Stimulated activated effector memory CD8-positive, alpha-beta T cell treated with anti-CD3 and anti-CD28 coated beads, Interleukin-12 subunit alpha, Interleukin-12 subunit beta, amount 100 ng/mL, for 72 hours (primary cell): Measurements from ENCODE around the gene YWHAG.
"Not testable (repeated sequence)": the region's sequence is repeated elsewhere in the genome, so short reads cannot be mapped to it uniquely, and the experiment has no call there.

Source experiments
- ATAC-seq: fragments of 150-1000 bp; cut with Tn5 transposase; 2 replicates; pipeline ENCODE4 v1.10.0; 2021
- DNase-seq, 2 donors: peaks; one replicate each; pipeline ENCODE4 v3.0.0; 2021 to 2022; ENCODE audit warnings: low spot score in 2 of 2
- H3K27ac Mint-ChIP-seq: one replicate; pipeline ENCODE4 v1.8.0; 2022; ENCODE audit warnings: mild to moderate bottlenecking, mixed read lengths
- H3K36me3 Mint-ChIP-seq: one replicate; pipeline ENCODE4 v1.8.0; 2022; ENCODE audit warnings: mild to moderate bottlenecking, mixed read lengths
- H3K4me1 Mint-ChIP-seq: one replicate; pipeline ENCODE4 v1.8.0; 2022; ENCODE audit warnings: mixed read lengths
- H3K4me3 Mint-ChIP-seq: one replicate; pipeline ENCODE4 v1.8.0; 2022; ENCODE audit warnings: mild to moderate bottlenecking, mixed read lengths
- H3K9me3 Mint-ChIP-seq: one replicate; pipeline ENCODE4 v1.8.0; 2022; ENCODE audit warnings: mixed read lengths

The YWHAG gene

GRCh38 chr7:76304888-76305375 is 53.9 kb downstream of the YWHAG start:
- no peaks in the 10 kb centered on the region for H3K9me3 Mint-ChIP-seq
- H3K4me3 Mint-ChIP-seq, result peak overlapping the region; percentile 86
- H3K27ac Mint-ChIP-seq, result peak overlapping the region; percentile 95

GRCh38 chr7:76303202-76304147 is 55.3 kb downstream of the YWHAG start:
- peak; percentile 61 for ATAC-seq
- DNase-seq, result peak; percentile 67 to 90
- Mint-ChIP-seq H3K4me3 (peak overlapping the region; percentile 86), H3K4me1 (peaks cover 21% of the 10 kb centered on the region), H3K36me3 (peaks cover 15% of the 10 kb centered on the region), H3K27ac (peak overlapping the region; percentile 95), H3K9me3 (no peaks in the 10 kb centered on the region)

More at GRCh38 chr7:76304888-76305375, 53.9 kb downstream of the YWHAG start:
- ATAC-seq (no peak), DNase-seq (no peak)
- Mint-ChIP-seq H3K4me1 (peaks cover 21% of the 10 kb centered on the region), H3K36me3 (peaks cover 15% of the 10 kb centered on the region)

GRCh38 chr7:76302347-76303201 is 56.2 kb downstream of the YWHAG start, which contains the start of gene HSPB1:
HSPB1 (plus strand) TSS chr7:76302673; CDS start chr7:76302713, 40 bp downstream.
- no peaks in the 10 kb centered on the region for H3K9me3 Mint-ChIP-seq
- peak; percentile 64 for ATAC-seq
- H3K4me3 Mint-ChIP-seq, result peak within 1 kb of the TSS; percentile 86
- H3K27ac Mint-ChIP-seq, result peak within 1 kb of the TSS; percentile 95
- peaks cover 21% of the 10 kb centered on the region for H3K4me1 Mint-ChIP-seq
- peak; percentile 45 to 72 for DNase-seq
- peaks cover 15% of the 10 kb centered on the region for H3K36me3 Mint-ChIP-seq

- no peak overlapping the region for H3K4me3 Mint-ChIP-seq
- DNase-seq, result no peak
- no peak for ATAC-seq
- H3K9me3 Mint-ChIP-seq, result no peaks in the 10 kb centered on the region
- no peak overlapping the region for H3K27ac Mint-ChIP-seq
- H3K36me3 Mint-ChIP-seq, result peaks cover 15% of the 10 kb centered on the region
- peaks cover 32% of the 10 kb centered on the region for H3K4me1 Mint-ChIP-seq
These were observed 57.8 kb downstream of the YWHAG start for GRCh38 chr7:76301000-76301399.

GRCh38 chr7:76300166-76300731 is 58.5 kb downstream of the YWHAG start:
- DNase-seq (no peak), ATAC-seq (no peak)
- Mint-ChIP-seq H3K4me1 (peaks cover 32% of the 10 kb centered on the region), H3K36me3 (peaks cover 15% of the 10 kb centered on the region), H3K9me3 (no peaks in the 10 kb centered on the region), H3K27ac (no peak overlapping the region), H3K4me3 (no peak overlapping the region)

GRCh38 chr7:76296743-76297740 is 61.7 kb downstream of the YWHAG start:
- Mint-ChIP-seq H3K27ac (no peak overlapping the region), H3K4me3 (no peak overlapping the region), H3K9me3 (no peaks in the 10 kb centered on the region), H3K36me3 (no peaks in the 10 kb centered on the region), H3K4me1 (peaks cover 12% of the 10 kb centered on the region)
- ATAC-seq, result peak; percentile 77
- no peak for DNase-seq

- DNase-seq (no peak), ATAC-seq (no peak)
- Mint-ChIP-seq H3K9me3 (no peaks in the 10 kb centered on the region), H3K4me1 (peaks cover 21% of the 10 kb centered on the region), H3K36me3 (no peaks in the 10 kb centered on the region), H3K4me3 (no peak overlapping the region), H3K27ac (no peak overlapping the region)
These were observed 64.3 kb downstream of the YWHAG start for GRCh38 chr7:76294344-76295024.

GRCh38 chr7:76293407-76293901 is 65.3 kb downstream of the YWHAG start:
- no peak for ATAC-seq

GRCh38 chr7:76292911-76293310 is 65.9 kb downstream of the YWHAG start:
- H3K27ac Mint-ChIP-seq, H3K36me3 Mint-ChIP-seq, H3K9me3 Mint-ChIP-seq, ATAC-seq, H3K4me3 Mint-ChIP-seq, DNase-seq: not testable (repeated sequence)
- peaks cover 21% of the 10 kb centered on the region for H3K4me1 Mint-ChIP-seq

More at GRCh38 chr7:76293407-76293901, 65.3 kb downstream of the YWHAG start:
- Mint-ChIP-seq H3K4me3 (no peak overlapping the region), H3K4me1 (peaks cover 21% of the 10 kb centered on the region), H3K27ac (peak overlapping the region; percentile 17), H3K9me3 (no peaks in the 10 kb centered on the region), H3K36me3 (no peaks in the 10 kb centered on the region)
- DNase-seq, result no peak

GRCh38 chr7:76292213-76292573 is 66.6 kb downstream of the YWHAG start:
- no peaks in the 10 kb centered on the region for H3K9me3 Mint-ChIP-seq
- DNase-seq (no peak), ATAC-seq (no peak)
- peaks cover 20% of the 10 kb centered on the region for H3K4me1 Mint-ChIP-seq
- no peak overlapping the region for H3K4me3 Mint-ChIP-seq
- no peaks in the 10 kb centered on the region for H3K36me3 Mint-ChIP-seq
- peak overlapping the region; percentile 40 for H3K27ac Mint-ChIP-seq

- Mint-ChIP-seq H3K4me3 (peak overlapping the region; percentile 48), H3K9me3 (no peaks in the 10 kb centered on the region)
- ATAC-seq, result peak; percentile 92
These were observed 67.2 kb downstream of the YWHAG start for GRCh38 chr7:76291351-76292212.

GRCh38 chr7:76290847-76291350 is 67.9 kb downstream of the YWHAG start:
- H3K4me3 Mint-ChIP-seq, result peak overlapping the region; percentile 48
- not testable (repeated sequence) for ATAC-seq, DNase-seq, H3K36me3 Mint-ChIP-seq, H3K9me3 Mint-ChIP-seq
- H3K27ac Mint-ChIP-seq, result peak overlapping the region; percentile 90
- H3K4me1 Mint-ChIP-seq, result peaks cover 11% of the 10 kb centered on the region

More at GRCh38 chr7:76291351-76292212, 67.2 kb downstream of the YWHAG start:
- Mint-ChIP-seq H3K4me1 (peaks cover 14% of the 10 kb centered on the region), H3K27ac (peak overlapping the region; percentile 90), H3K36me3 (no peaks in the 10 kb centered on the region)
- DNase-seq, result peak; percentile 97 to 98
